HEK293 (cell line): Measurements from ENCODE around the gene TBCE.
A peak's percentile ranks its signal among the peaks of the same experiment; 100 is the strongest.

Source experiments
- CTCF ChIA-PET: fragments of 350-600 bp; formaldehyde crosslinking; extraction: SDS; loops from one replicate; lab custom pipeline; 2021; ENCODE audit warnings: antibody characterized with exemption; lab: Yijun Ruan, JAX
- POLR2A ChIA-PET: fragments of 300-600 bp; formaldehyde crosslinking; extraction: SDS; loops from one replicate; lab custom pipeline; 2020; ENCODE audit warnings: antibody characterized with exemption, inconsistent platforms; lab: Yijun Ruan, JAX
- H3K27ac ChIP-seq: fragments of 200-500 bp; sonication (Bioruptor generic); 2 replicates; pipeline ENCODE4 v1.5.1; 2014; ENCODE audit warnings: low read depth, low read length, control low read depth, inconsistent platforms; ENCODE audit errors: extremely low read depth
- H3K36me3 ChIP-seq, 2 experiments: fragments of 200-500 bp in 1 of 2; sonication (Bioruptor generic) in 1 of 2; 1 replicate in 1 of 2; 2 replicates in 1 of 2; pipeline ENCODE4 v1.5.1; 2014 to 2017; ENCODE audit warnings: inconsistent platforms in 2 of 2, low read length in 2 of 2; ENCODE audit not compliant: control insufficient read depth in 2 of 2, insufficient read depth in 1 of 2
- H3K4me1 ChIP-seq: fragments of 200-500 bp; sonication (Bioruptor generic); 2 replicates; pipeline ENCODE4 v1.5.1; 2014; ENCODE audit warnings: mild to moderate bottlenecking, low read length, inconsistent platforms; ENCODE audit not compliant: control insufficient read depth, insufficient read depth
- H3K4me3 ChIP-seq: 2 replicates; pipeline ENCODE4 v1.5.1; 2011; ENCODE audit warnings: low read depth, mild to moderate bottlenecking, control low read depth, low read length, moderate library complexity
- H3K9me3 ChIP-seq: fragments of 200-500 bp; sonication (Bioruptor generic); 2 replicates; pipeline ENCODE4 v1.5.1; 2014; ENCODE audit warnings: low read depth, low read length, inconsistent platforms; ENCODE audit not compliant: control insufficient read depth, insufficient read depth
- EGR2 ChIP-seq: fragments of 450-650 bp; formaldehyde crosslinking; IDR thresholded peaks from 2 replicates; pipeline ENCODE4 v1.5.1; 2016; ENCODE audit warnings: low read depth, missing biosample characterization, missing genetic modification characterization
- HIC1 ChIP-seq: fragments of 450-650 bp; formaldehyde crosslinking; IDR thresholded peaks from 2 replicates; pipeline ENCODE4 v1.5.1; 2016; ENCODE audit warnings: missing biosample characterization, missing genetic modification characterization
- PRDM1 ChIP-seq: fragments of 450-650 bp; formaldehyde crosslinking; IDR thresholded peaks from 2 replicates; pipeline ENCODE4; 2016; ENCODE audit warnings: missing biosample characterization, missing genetic modification characterization
- PRDM2 ChIP-seq: fragments of 450-650 bp; formaldehyde crosslinking; IDR thresholded peaks from 2 replicates; pipeline ENCODE4 v1.5.1; 2016; ENCODE audit warnings: missing biosample characterization, missing genetic modification characterization, borderline replicate concordance
- SCRT1 ChIP-seq: fragments of 450-650 bp; formaldehyde crosslinking; IDR thresholded peaks from 2 replicates; pipeline ENCODE4 v1.5.1; 2016; ENCODE audit warnings: missing biosample characterization, missing genetic modification characterization, borderline replicate concordance
- SP3 ChIP-seq: fragments of 450-650 bp; formaldehyde crosslinking; IDR thresholded peaks from 2 replicates; pipeline ENCODE4 v1.5.1; 2016; ENCODE audit warnings: missing biosample characterization, missing genetic modification characterization
- TRIM28 ChIP-seq: IDR thresholded peaks from 2 replicates; pipeline ENCODE4 v1.6.1; 2011; ENCODE audit warnings: low read length, control low read depth, borderline replicate concordance
- ZBTB21 ChIP-seq: fragments of 450-650 bp; formaldehyde crosslinking; IDR thresholded peaks from 2 replicates; pipeline ENCODE4 v1.5.1; 2017; ENCODE audit warnings: missing biosample characterization, missing genetic modification characterization
- ZNF148 ChIP-seq: fragments of 450-650 bp; formaldehyde crosslinking; IDR thresholded peaks from 2 replicates; pipeline ENCODE4 v1.5.0; 2017; ENCODE audit warnings: missing biosample characterization, missing genetic modification characterization, borderline replicate concordance
- ZNF211 ChIP-seq: fragments of 450-650 bp; formaldehyde crosslinking; IDR thresholded peaks from 2 replicates; pipeline ENCODE4 v1.5.1; 2016; ENCODE audit warnings: low read depth, missing biosample characterization, missing genetic modification characterization
- ZNF280C ChIP-seq: fragments of 450-650 bp; formaldehyde crosslinking; IDR thresholded peaks from 2 replicates; pipeline ENCODE4 v1.5.1; 2016; ENCODE audit warnings: missing biosample characterization, missing genetic modification characterization
- ZNF560 ChIP-seq: fragments of 450-650 bp; formaldehyde crosslinking; IDR thresholded peaks from 2 replicates; pipeline ENCODE4 v1.5.1; 2017; ENCODE audit warnings: missing biosample characterization, missing genetic modification characterization, borderline replicate concordance
- ZNF623 ChIP-seq: fragments of 450-650 bp; formaldehyde crosslinking; IDR thresholded peaks from 2 replicates; pipeline ENCODE4 v1.5.1; 2016; ENCODE audit warnings: missing biosample characterization, missing genetic modification characterization
- ZNF664 ChIP-seq: fragments of 450-650 bp; formaldehyde crosslinking; IDR thresholded peaks from 2 replicates; pipeline ENCODE4 v1.5.1; 2016; ENCODE audit warnings: missing biosample characterization, missing genetic modification characterization

Gene TBCE

GRCh38 chr1:235324296-235324695, 42.9 kb upstream of the TBCE start:
- Histone ChIP-seq H3K4me3 (no peak overlapping the region), H3K4me1 (peaks cover 20% of the 10 kb centered on the region), H3K27ac (no peak overlapping the region), H3K36me3 (peaks cover 13 to 27% of the 10 kb centered on the region in 2 experiments), H3K9me3 (no peaks in the 10 kb centered on the region)
- CTCF ChIA-PET = interaction anchor here (0.5 to 3.4 kb wide), 6 partner anchors 17 to 999 kb away, joined by 3 to 23 read pairs (median 5); no protein-coding TSS in a partner anchor
- POLR2A ChIA-PET = interaction anchor here (0.7 to 1.4 kb wide), 4 partner anchors 10 to 127 kb away, joined by 3 read pairs; partner anchors contain the start of gene TBCE
- TF ChIP-seq ZNF211 (tag by site-specific recombination) = no peak
- no peak for TF ChIP-seq SCRT1 (tag by site-specific recombination)
- TF ChIP-seq ZNF148 (tag by site-specific recombination) = no peak
- TF ChIP-seq SP3 = no peak
- no peak for TF ChIP-seq HIC1
- no peak for TF ChIP-seq ZNF623 (tag by site-specific recombination)
- no peak for TF ChIP-seq ZNF560 (tag by site-specific recombination)
- peak; percentile 72 for TF ChIP-seq PRDM1
- no peak for TF ChIP-seq ZBTB21
- TF ChIP-seq PRDM2 (tag by site-specific recombination) = no peak
- no peak for TF ChIP-seq ZNF280C
- TF ChIP-seq ZNF664 = peak; percentile 76
- TF ChIP-seq EGR2 (tag by site-specific recombination) = no peak
- no peak for TF ChIP-seq TRIM28
